DND-41 (cell line): ENCODE results near the gene CEP295NL.

Experiments
- EZH2 ChIP-seq: IDR thresholded peaks from 3 replicates; pipeline ENCODE4 v1.6.1; 2012; ENCODE audit warnings: borderline replicate concordance, low read depth, mild to moderate bottlenecking, moderate library complexity, low read length, inconsistent platforms; ENCODE audit not compliant: severe bottlenecking
- TF ChIP-seq, protein P1 (sequence below): IDR thresholded peaks from 2 replicates; pipeline ENCODE4 v1.5.1; 2012; ENCODE audit warnings: borderline replicate concordance, low read length, moderate library complexity, mild to moderate bottlenecking; ENCODE audit not compliant: poor library complexity, severe bottlenecking; ENCODE audit errors: extremely low read depth

GRCh38 chr17:78924481-78925151 is 21.6 kb upstream of the CEP295NL start:
- TF ChIP-seq, protein P1, sequence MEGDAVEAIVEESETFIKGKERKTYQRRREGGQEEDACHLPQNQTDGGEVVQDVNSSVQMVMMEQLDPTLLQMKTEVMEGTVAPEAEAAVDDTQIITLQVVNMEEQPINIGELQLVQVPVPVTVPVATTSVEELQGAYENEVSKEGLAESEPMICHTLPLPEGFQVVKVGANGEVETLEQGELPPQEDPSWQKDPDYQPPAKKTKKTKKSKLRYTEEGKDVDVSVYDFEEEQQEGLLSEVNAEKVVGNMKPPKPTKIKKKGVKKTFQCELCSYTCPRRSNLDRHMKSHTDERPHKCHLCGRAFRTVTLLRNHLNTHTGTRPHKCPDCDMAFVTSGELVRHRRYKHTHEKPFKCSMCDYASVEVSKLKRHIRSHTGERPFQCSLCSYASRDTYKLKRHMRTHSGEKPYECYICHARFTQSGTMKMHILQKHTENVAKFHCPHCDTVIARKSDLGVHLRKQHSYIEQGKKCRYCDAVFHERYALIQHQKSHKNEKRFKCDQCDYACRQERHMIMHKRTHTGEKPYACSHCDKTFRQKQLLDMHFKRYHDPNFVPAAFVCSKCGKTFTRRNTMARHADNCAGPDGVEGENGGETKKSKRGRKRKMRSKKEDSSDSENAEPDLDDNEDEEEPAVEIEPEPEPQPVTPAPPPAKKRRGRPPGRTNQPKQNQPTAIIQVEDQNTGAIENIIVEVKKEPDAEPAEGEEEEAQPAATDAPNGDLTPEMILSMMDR = no peak
- peak; percentile 67 for TF ChIP-seq EZH2
